Large intestine (tissue), 3 donors: ENCODE results near the gene C2CD3. TPM values are rescaled to one million over a fixed set of nuclear protein-coding genes. Genes with fewer than 3 reads are reported as not detected.

ENCODE experiments used
- DNase-seq, 2 donors: peaks; one replicate each; pipeline versions ENCODE4 v3.0.0 to v3.0.0-alpha.2; 2013
- H3K27ac ChIP-seq: one replicate; pipeline ENCODE4 v1.5.1; 2013; ENCODE audit warnings: low read length
- H3K27me3 ChIP-seq: 2 replicates; pipeline ENCODE4 v1.6.1; 2013; ENCODE audit warnings: low read length; ENCODE audit not compliant: control insufficient read depth, insufficient read depth
- H3K36me3 ChIP-seq: 2 replicates; pipeline ENCODE4 v1.6.1; 2013; ENCODE audit warnings: low read length; ENCODE audit not compliant: control insufficient read depth, insufficient read depth
- H3K4me1 ChIP-seq: one replicate; pipeline ENCODE4 v1.6.1; 2013; ENCODE audit warnings: low read length; ENCODE audit not compliant: control insufficient read depth, insufficient read depth
- H3K4me3 ChIP-seq: one replicate; pipeline ENCODE4 v1.5.1; 2013; ENCODE audit warnings: low read length
- H3K9me3 ChIP-seq: one replicate; pipeline ENCODE4 v1.6.1; 2013; ENCODE audit warnings: mild to moderate bottlenecking, low read depth, low read length, moderate library complexity; ENCODE audit not compliant: control insufficient read depth
- WGBS: methylation state at CpG from one replicate; pipeline ENCODE4 v1.1.5; 2013; ENCODE audit warnings: low lambda C conversion rate; ENCODE audit not compliant: insufficient coverage; 5-methylcytosine and 5-hydroxymethylcytosine counted together
- polyA plus RNA-seq: library from polyadenylated mRNA; unstranded; fragments of 120-200 nt; gene quantifications from one replicate; pipeline ENCODE4 v1.2.1, GENCODE V29; 2013

C2CD3 gene
- polyA plus RNA-seq, 1 donor: 12.3 TPM

DNA sequence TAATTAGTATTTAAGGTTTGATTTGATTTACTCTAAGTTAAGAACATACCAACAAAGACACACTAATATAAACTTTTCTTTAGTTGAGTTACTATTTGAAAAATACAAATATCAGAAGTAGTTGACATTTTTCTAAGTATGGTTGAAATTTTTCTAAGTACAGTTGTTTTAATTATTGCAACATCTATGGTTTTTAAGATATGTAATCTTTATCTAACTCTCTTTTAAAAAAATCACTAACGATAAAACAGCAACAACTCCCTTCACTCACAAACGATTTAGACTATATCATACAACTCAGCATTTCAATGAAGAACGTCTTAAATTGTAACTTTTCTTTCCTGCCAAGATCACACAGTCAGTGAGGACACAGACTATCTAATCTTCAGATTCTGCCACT is 2.0 kb downstream of the C2CD3 start:
- DNase-seq: no peak
- Histone ChIP-seq H3K27me3 (no peaks in the 10 kb centered on the region), H3K4me1 (peaks cover 8% of the 10 kb centered on the region), H3K4me3 (no peak overlapping the region), H3K9me3 (no peaks in the 10 kb centered on the region), H3K36me3 (peaks cover 13% of the 10 kb centered on the region), H3K27ac (no peak overlapping the region)
- 80% methylated on average over 1 of the region's 3 CpGs for WGBS

DNA sequence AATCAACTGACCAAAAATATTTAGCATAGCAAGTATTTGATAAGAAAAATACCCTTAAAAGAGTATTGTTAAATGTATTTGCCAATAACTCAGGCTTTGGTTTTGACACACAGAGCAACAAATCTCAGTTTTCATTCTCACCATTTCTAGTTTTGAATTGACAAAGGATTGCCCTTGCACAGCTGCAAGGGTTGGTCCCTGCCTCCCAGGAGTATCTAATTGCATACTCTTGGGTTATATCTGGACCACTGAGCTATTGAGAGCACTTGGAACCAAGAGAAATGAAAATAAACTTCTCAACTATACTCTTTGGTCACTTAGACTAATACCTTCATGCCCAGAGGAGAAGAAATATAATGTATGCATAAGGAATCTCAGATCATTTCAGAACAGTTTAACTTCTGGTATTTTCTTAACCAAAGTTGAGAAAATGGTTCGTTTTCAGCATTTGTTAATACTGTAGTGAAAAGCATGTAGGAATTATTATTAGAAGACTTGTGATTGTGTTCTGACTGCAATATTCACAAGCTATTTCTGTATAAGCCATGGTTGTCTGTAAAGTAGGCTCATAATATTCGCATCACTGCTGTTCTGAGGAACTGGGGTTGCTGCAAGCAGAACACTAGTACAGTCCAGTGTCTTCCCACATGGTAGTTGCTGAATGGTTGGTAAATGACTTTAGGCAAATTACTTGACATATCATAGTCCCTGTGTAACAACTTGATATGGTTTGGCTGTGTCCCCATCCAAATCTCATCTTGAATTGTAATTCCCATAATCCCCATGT is 7.9 kb downstream of the C2CD3 start:
- Histone ChIP-seq H3K4me1 (no peaks in the 10 kb centered on the region), H3K27ac (no peak overlapping the region), H3K4me3 (no peak overlapping the region), H3K9me3 (no peaks in the 10 kb centered on the region), H3K36me3 (peaks cover 22% of the 10 kb centered on the region), H3K27me3 (no peaks in the 10 kb centered on the region)
- no peak for DNase-seq
- WGBS: no CpG with 5 or more reads among the region's 2 CpGs

DNA sequence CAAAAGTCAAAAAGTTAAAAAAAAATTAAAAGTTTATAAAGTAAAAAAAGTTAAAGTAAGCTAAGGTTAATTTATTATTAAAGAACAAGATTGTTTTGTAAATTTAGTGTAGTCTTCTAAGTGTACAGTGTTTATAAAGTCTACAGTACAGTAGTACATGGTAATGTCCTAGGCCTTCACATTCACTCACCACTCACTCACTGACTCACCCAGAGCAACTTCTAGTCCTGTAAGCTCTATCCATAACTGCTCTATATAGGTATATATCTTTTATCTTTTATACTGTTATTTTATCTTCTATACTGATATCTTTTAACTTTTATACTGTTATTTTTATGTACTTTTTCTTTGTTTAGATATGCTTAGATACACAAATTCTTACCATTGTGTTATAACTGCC is 11.2 kb downstream of the C2CD3 start:
- no peaks in the 10 kb centered on the region for H3K9me3 ChIP-seq
- no peak for DNase-seq
- peaks cover 15% of the 10 kb centered on the region for H3K36me3 ChIP-seq
- H3K27me3 ChIP-seq: no peaks in the 10 kb centered on the region
- H3K27ac ChIP-seq: no peak overlapping the region
- H3K4me3 ChIP-seq: no peak overlapping the region
- no peaks in the 10 kb centered on the region for H3K4me1 ChIP-seq

DNA sequence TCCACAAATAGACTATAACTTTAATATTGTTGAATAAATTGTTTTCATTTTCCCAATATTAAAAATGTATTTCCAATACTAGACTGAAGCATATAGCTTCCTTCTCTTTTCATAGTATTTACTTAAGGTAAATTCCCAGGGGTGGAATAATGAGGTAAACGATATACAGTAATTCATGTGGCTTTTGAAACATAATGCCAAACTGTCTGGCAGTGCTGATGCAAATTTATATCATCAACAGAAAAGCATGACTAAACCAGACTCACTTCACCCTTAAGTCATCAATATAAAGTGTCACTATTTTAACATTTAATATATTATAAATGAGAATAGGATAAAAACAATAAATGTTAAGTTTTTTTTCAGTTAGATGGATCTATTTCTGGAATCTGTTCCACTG is 13.6 kb downstream of the C2CD3 start:
- H3K4me1 ChIP-seq: no peaks in the 10 kb centered on the region
- no peaks in the 10 kb centered on the region for H3K9me3 ChIP-seq
- no peak overlapping the region for H3K27ac ChIP-seq
- WGBS: no CpG with 5 or more reads among the region's 1 CpG
- H3K27me3 ChIP-seq: no peaks in the 10 kb centered on the region
- H3K36me3 ChIP-seq: peaks cover 5% of the 10 kb centered on the region
- H3K4me3 ChIP-seq: no peak overlapping the region
- no peak for DNase-seq

DNA sequence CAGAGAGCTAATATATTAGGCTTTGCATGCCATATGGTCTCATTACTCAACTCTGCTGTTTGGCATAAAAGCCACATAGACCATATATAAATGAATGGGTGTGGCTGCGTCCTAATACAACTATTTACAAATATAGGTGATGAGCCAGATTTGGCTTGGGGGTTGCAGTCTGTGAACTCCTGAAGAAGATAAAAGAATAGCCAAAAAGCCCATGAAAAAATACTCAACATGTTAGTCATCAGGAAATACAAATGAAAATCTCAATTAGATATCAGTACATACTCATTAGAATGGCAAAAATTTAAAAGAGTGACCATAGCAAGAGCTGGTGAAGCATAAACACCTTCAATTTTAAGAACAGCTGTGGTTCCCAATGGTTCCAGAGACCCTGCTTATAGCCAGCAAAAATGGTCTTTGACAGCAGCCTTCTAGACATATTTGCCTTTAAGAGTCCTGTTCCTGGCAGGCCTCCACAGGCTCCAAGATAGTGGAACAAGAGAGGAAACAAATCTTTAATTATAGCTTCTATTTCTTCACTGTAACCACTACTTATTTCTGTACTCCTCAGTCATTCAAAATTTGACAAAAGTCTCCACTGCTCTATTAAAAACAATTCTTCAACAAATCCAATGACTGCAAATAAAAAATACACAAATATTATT is 16.1 kb downstream of the C2CD3 start:
- no peak for DNase-seq
- H3K36me3 ChIP-seq: no peaks in the 10 kb centered on the region
- no peaks in the 10 kb centered on the region for H3K4me1 ChIP-seq
- H3K9me3 ChIP-seq: no peaks in the 10 kb centered on the region
- WGBS: 67% methylated on average over 1 of the region's 1 CpG
- H3K4me3 ChIP-seq: no peak overlapping the region
- no peaks in the 10 kb centered on the region for H3K27me3 ChIP-seq
- no peak overlapping the region for H3K27ac ChIP-seq

DNA sequence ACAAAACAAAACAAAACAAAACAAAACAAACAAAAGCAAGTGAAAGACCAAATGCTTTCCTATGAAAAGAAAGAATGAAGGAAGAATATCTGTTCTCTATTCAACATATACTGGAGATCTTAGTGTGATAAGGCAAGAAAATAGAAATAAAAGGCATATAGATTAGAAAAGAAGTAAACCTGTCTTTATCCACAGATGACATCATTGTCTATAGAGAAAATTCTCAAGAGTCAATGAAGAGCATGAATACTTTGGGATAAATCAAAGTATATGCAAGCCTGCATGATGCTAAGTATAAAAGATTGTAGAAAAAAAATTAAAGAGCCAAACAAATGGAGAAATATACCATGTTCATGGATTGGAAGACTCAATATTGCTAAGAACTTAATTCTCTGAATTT is 17.6 kb downstream of the C2CD3 start:
- Histone ChIP-seq H3K36me3 (no peaks in the 10 kb centered on the region), H3K4me1 (no peaks in the 10 kb centered on the region), H3K9me3 (no peaks in the 10 kb centered on the region), H3K27me3 (no peaks in the 10 kb centered on the region), H3K27ac (no peak overlapping the region), H3K4me3 (no peak overlapping the region)
- no peak for DNase-seq

DNA sequence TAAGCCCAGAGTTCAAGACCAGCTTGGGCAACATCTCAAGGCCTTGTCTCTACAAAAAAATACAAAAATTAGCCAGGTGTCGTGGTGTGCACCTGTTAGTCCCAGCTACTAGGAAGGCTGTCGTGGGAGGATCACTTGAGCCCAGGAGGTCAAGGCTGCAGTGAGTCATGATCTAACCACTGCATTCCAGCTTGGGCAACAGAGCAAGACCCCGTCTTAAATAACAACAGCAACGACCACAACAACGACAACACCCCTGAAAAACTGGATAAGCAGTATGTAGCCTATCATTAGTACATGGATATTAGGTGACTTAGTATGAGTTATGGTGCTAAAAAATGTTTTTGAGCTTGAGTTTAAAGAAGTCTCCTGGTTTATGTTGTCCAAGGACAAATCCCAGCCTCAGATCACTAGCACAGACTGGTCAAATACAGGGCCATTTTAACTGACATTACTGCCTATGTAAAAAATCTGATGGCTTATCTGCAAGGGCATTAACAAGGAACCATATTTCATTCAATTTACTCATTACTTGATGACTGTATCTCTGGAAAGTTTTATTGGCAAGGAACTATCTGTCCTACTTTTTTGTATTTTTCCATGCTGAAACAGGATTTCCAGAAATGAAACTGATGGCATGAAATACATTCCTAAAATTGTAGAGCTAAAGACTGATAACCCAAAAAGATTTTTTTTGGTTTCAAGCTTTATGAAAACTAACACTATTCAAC is 23.4 kb downstream of the C2CD3 start:
- no peaks in the 10 kb centered on the region for H3K27me3 ChIP-seq
- DNase-seq: no peak
- no CpG with 5 or more reads among the region's 5 CpGs for WGBS

DNA sequence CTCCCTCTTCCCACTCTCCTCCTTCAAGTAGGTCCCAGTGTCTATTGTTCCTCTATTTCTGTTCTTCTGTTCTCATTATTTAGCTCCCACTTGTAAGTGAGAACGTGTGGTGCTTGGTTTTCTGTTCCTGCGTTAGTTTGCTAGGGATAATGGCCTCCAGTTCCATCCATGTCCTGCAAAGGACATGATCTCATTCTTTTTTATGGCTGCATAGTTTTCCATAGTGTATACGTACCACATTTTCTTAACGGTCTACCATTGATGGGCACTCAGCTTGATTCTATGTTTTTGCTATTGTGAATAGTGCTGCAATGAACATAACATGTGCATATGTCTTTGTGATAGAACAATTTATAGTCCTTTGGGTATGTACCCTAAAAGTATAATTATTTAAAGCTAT is 26.2 kb downstream of the C2CD3 start:
- no peaks in the 10 kb centered on the region for H3K36me3 ChIP-seq

More for the DNA sequence above, 23.4 kb downstream of the C2CD3 start:
- Histone ChIP-seq H3K9me3 (no peaks in the 10 kb centered on the region), H3K27ac (no peak overlapping the region), H3K4me1 (no peaks in the 10 kb centered on the region), H3K4me3 (no peak overlapping the region), H3K36me3 (no peaks in the 10 kb centered on the region)

DNA sequence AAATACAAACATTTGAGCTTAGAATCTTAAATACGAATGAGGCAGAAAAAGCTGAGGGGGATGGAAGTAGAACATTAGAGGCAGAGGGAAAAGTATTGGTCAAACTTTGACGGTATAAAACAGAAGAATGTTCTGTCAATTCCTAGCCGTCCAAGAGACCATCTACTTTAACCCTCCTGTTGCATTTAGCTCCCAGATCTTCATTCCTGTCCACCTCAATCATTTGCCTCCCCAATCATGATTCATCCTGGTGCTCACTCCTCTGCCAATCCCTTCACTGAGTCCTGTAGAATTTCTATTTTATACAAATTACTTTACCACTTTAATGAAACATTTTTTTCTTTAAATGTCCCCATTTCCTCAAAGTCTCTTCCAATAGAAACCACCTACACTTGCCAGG is 28.2 kb downstream of the C2CD3 start:
- H3K27me3 ChIP-seq: no peaks in the 10 kb centered on the region
- WGBS: no CpG with 5 or more reads among the region's 3 CpGs
- no peak for DNase-seq
- H3K27ac ChIP-seq: no peak overlapping the region
- H3K4me3 ChIP-seq: no peak overlapping the region
- H3K36me3 ChIP-seq: no peaks in the 10 kb centered on the region
- peaks cover 12% of the 10 kb centered on the region for H3K4me1 ChIP-seq
- H3K9me3 ChIP-seq: no peaks in the 10 kb centered on the region

More for the DNA sequence above, 26.2 kb downstream of the C2CD3 start:
- no peak overlapping the region for H3K4me3 ChIP-seq
- no peaks in the 10 kb centered on the region for H3K27me3 ChIP-seq
- WGBS: no CpG with 5 or more reads among the region's 4 CpGs
- H3K4me1 ChIP-seq: no peaks in the 10 kb centered on the region
- H3K9me3 ChIP-seq: no peaks in the 10 kb centered on the region
- H3K27ac ChIP-seq: no peak overlapping the region
- DNase-seq: no peak

DNA sequence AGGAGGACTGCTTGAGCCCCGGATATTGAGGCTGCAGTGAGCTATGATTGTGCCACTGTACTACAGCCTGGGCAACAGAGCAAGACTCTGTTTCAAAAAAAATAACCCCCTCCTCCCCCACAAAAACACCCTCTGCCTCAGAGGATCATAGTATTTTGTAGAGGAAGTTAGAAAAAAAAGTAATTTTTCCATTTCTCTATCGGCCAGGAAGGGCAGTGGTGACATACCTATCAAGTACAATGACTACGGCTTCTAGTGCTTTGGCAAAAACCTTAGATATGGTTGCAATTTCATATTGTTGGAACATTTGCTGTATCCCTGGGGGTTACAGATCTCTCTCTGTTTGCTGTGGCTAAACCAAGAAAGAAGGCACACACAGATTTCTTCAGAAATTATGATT is 28.9 kb downstream of the C2CD3 start:
- H3K36me3 ChIP-seq: no peaks in the 10 kb centered on the region
- H3K4me1 ChIP-seq: peaks cover 12% of the 10 kb centered on the region
- H3K9me3 ChIP-seq: no peaks in the 10 kb centered on the region
- DNase-seq: no peak
- 90% methylated on average over 2 of the region's 3 CpGs for WGBS
- H3K4me3 ChIP-seq: no peak overlapping the region
- H3K27me3 ChIP-seq: no peaks in the 10 kb centered on the region
- H3K27ac ChIP-seq: no peak overlapping the region
